MCF 10A (cell line): ENCODE results near the gene CRY1. TPM values are rescaled to one million over a fixed set of nuclear protein-coding genes. Genes with fewer than 3 reads are reported as not detected.
A peak's percentile ranks its signal among the peaks of the same experiment; 100 is the strongest.

Experiments
- BruUV-seq: library from RNA; stranded (reverse); fragments of 400-500 nt; replicated peaks from 2 replicates; lab custom pipeline; 2021; lab: Mats Ljungman, UMichigan
- CTCF ChIA-PET: fragments of 300-600 bp; sonication (Branson Sonifier 250); formaldehyde crosslinking; extraction: SDS; loops from one replicate; lab custom pipeline; 2021; ENCODE audit warnings: antibody characterized with exemption, inconsistent platforms; lab: Yijun Ruan, JAX
- POLR2A ChIA-PET: fragments of 300-600, 350-650 bp; sonication (Branson Sonifier 250); formaldehyde crosslinking; extraction: SDS; loops from one replicate; lab custom pipeline; 2020; ENCODE audit warnings: antibody characterized with exemption, inconsistent platforms; lab: Yijun Ruan, JAX
- DNase-seq: peaks from one replicate; pipeline ENCODE4 v3.0.0-alpha.2; 2018; ENCODE audit not compliant: unreplicated experiment
- H3K27ac Mint-ChIP-seq: one replicate; pipeline ENCODE4 v1.8.0; 2022; ENCODE audit warnings: mild to moderate bottlenecking, low read depth, mixed read lengths; ENCODE audit not compliant: unreplicated experiment
- H3K27me3 Mint-ChIP-seq: one replicate; pipeline ENCODE4 v1.8.0; 2022; ENCODE audit warnings: mixed read lengths; ENCODE audit not compliant: insufficient read depth, unreplicated experiment
- H3K36me3 Mint-ChIP-seq: one replicate; pipeline ENCODE4 v1.8.0; 2022; ENCODE audit warnings: mild to moderate bottlenecking, moderate library complexity, mixed read lengths; ENCODE audit not compliant: insufficient read depth, unreplicated experiment
- H3K4me1 Mint-ChIP-seq: one replicate; pipeline ENCODE4 v1.8.0; 2022; ENCODE audit warnings: mixed read lengths; ENCODE audit not compliant: insufficient read depth, unreplicated experiment
- H3K4me3 Mint-ChIP-seq: one replicate; pipeline ENCODE4 v1.8.0; 2022; ENCODE audit warnings: mild to moderate bottlenecking, moderate library complexity, mixed read lengths; ENCODE audit not compliant: unreplicated experiment
- H3K9me3 Mint-ChIP-seq: one replicate; pipeline ENCODE4 v1.8.0; 2022; ENCODE audit warnings: mixed read lengths; ENCODE audit not compliant: unreplicated experiment
- intact Hi-C: fragments of 100-400 bp; cut with micrococcal nuclease; formaldehyde crosslinking; loops from 2 replicates; pipeline ENCODE4 v1.14.1; 2022
- total RNA-seq: library from RNA; stranded (reverse); gene quantifications from 2 replicates; pipeline ENCODE4 v1.2.3, GENCODE V29; 2022
- TF ChIP-seq, protein P1 (sequence below): fragments of 200-600 bp; IDR thresholded peaks from one replicate; pipeline ENCODE4 v1.8.0; 2022; ENCODE audit warnings: antibody characterized with exemption, mild to moderate bottlenecking; ENCODE audit not compliant: unreplicated experiment

Gene CRY1
- total RNA-seq, 1 experiment from 2014 or later = 11.6 TPM

DNA sequence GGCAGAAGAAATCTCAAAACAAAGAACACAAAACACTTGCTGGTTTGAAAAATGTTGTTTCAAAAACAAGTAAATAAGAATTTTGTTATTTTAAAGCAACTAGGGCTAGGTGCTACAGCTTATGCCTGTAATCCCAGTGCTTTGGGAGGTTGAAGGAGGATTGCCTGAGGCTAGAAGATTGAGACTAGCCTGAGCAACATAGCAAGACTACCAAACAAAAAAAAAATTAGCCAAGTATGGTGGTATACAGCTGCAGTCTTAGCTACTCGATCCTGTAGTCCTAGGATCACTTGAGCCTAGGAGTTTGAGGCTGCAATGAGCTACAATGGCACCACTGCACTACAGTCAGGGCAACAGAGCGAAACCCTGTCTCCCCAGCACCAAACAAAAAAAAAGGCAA, 73.8 kb downstream of the CRY1 start:
- CTCF ChIA-PET = no interaction called here
- H3K27ac Mint-ChIP-seq = no peak overlapping the region
- no peaks in the 10 kb centered on the region for H3K4me1 Mint-ChIP-seq
- intact Hi-C loops = no loop called here
- H3K27me3 Mint-ChIP-seq = no peaks in the 10 kb centered on the region
- H3K36me3 Mint-ChIP-seq = peaks cover 6% of the 10 kb centered on the region
- no peaks in the 10 kb centered on the region for H3K9me3 Mint-ChIP-seq
- no TSS peak for BruUV-seq
- POLR2A ChIA-PET = interaction anchor here (0.9 kb wide), 1 partner anchor 13 kb away, joined by 3 read pairs; no protein-coding TSS in a partner anchor
- DNase-seq = no peak
- no peak overlapping the region for H3K4me3 Mint-ChIP-seq
- TF ChIP-seq, protein P1, sequence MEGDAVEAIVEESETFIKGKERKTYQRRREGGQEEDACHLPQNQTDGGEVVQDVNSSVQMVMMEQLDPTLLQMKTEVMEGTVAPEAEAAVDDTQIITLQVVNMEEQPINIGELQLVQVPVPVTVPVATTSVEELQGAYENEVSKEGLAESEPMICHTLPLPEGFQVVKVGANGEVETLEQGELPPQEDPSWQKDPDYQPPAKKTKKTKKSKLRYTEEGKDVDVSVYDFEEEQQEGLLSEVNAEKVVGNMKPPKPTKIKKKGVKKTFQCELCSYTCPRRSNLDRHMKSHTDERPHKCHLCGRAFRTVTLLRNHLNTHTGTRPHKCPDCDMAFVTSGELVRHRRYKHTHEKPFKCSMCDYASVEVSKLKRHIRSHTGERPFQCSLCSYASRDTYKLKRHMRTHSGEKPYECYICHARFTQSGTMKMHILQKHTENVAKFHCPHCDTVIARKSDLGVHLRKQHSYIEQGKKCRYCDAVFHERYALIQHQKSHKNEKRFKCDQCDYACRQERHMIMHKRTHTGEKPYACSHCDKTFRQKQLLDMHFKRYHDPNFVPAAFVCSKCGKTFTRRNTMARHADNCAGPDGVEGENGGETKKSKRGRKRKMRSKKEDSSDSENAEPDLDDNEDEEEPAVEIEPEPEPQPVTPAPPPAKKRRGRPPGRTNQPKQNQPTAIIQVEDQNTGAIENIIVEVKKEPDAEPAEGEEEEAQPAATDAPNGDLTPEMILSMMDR = no peak

DNA sequence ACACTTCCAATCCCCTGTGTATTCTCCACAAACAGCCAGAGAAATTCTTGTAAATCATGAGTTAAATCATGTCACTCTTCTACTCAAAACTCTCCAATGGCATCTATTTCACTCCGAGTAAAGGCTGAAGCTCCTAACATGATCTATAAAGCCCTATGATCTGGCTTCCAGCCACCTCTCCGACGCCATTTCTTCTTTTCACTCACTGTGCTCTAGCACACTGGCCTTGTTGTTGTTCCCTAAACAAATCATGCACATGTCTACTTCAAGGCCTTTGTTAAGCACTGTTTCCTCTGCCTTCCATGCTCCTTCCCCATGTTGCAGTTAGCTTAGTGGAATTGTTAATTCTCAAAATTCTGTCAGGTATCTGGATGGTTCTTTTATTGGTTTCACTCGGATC, 76.3 kb downstream of the CRY1 start:
- no peak for DNase-seq
- H3K4me3 Mint-ChIP-seq = no peak overlapping the region
- H3K27ac Mint-ChIP-seq = no peak overlapping the region
- no peaks in the 10 kb centered on the region for H3K4me1 Mint-ChIP-seq
- no peaks in the 10 kb centered on the region for H3K9me3 Mint-ChIP-seq
- CTCF ChIA-PET = interaction anchor here (0.6 kb wide), 1 partner anchor 1431 kb away, joined by 5 read pairs; no protein-coding TSS in a partner anchor
- H3K36me3 Mint-ChIP-seq = peaks cover 6% of the 10 kb centered on the region
- POLR2A ChIA-PET = interaction anchor here (0.8 kb wide), 1 partner anchor 8 kb away, joined by 3 read pairs; no protein-coding TSS in a partner anchor
- H3K27me3 Mint-ChIP-seq = no peaks in the 10 kb centered on the region
- TF ChIP-seq, protein P1 = no peak
- BruUV-seq = no TSS peak
- intact Hi-C loops = no loop called here

DNA sequence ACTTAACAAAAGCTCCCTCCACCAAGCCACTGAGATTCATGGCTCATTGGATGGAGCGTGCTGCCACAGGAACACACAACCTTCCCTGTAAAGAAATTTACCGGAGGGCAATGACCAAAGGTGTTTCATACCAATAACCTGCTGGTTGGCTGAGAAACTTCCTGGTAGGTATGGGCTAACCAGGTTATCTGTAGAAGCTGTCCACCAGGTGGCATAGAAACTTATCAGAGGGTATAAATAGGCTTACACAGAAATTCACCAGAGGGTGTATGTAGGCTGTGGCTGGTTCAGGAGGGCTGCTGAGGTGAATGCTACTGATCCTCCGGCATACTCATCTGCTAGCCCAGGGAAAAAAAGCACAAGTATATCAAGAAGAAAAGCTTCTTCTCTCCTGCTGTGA, 79.3 kb downstream of the CRY1 start:
- ChIA-PET POLR2A (interaction anchor here (1.2 kb wide), 1 partner anchor 27 kb away, joined by 4 read pairs; the partner anchor contains the start of gene MTERF2), CTCF (interaction anchor here (0.6 to 2.2 kb wide), 11 partner anchors 12 to 1529 kb away, joined by 3 to 11 read pairs (median 3); partner anchors contain the start of gene MTERF2)
- Mint-ChIP-seq H3K4me3 (no peak overlapping the region), H3K27ac (no peak overlapping the region), H3K27me3 (no peaks in the 10 kb centered on the region), H3K9me3 (no peaks in the 10 kb centered on the region), H3K36me3 (no peaks in the 10 kb centered on the region), H3K4me1 (no peaks in the 10 kb centered on the region)
- intact Hi-C loops = no loop called here
- TF ChIP-seq, protein P1 = peak; percentile 21
- peak; percentile 50 for DNase-seq
- no TSS peak for BruUV-seq

DNA sequence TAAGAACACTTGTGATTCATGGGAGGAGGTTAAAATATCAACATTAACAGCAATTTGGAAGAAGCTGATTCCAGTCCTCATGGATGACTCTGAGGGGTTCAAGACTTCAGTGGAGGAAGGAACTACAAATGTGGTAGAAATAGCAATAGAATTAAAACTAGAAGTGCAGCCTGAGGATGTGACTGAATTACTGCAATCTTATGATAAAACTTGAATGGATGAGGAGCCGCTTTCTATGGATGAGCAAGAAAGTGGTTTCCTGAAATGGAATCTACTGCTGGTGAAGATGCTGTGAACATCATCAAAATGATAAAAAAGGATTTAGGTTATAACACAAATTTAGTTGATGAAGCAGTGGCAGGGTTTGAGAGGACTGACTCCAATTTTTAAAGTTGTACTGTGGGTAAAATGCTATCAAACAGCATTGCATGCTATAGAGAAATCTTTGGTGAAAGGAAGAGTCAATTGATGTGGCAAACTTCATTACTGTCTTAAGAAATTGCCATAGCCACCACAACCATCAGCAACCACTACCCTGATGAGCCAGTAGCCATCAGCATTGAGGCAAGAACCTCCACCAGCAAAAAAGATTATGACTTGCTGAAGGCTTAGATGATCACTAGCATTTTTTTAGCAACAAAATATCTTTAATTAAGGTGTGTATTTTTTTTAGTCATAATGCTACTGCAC, 80.5 kb downstream of the CRY1 start:
- no peaks in the 10 kb centered on the region for H3K4me1 Mint-ChIP-seq
- H3K27me3 Mint-ChIP-seq = no peaks in the 10 kb centered on the region
- intact Hi-C loops = no loop called here
- CTCF ChIA-PET = interaction anchor here (0.6 to 2.2 kb wide), 6 partner anchors 8 to 424 kb away, joined by 3 to 11 read pairs (median 4); partner anchors contain the start of gene MTERF2
- no peak for DNase-seq
- no peaks in the 10 kb centered on the region for H3K9me3 Mint-ChIP-seq
- TF ChIP-seq, protein P1 = no peak
- POLR2A ChIA-PET = interaction anchor here (0.6 kb wide), 1 partner anchor 30 kb away, joined by 3 read pairs; no protein-coding TSS in a partner anchor
- no peak overlapping the region for H3K27ac Mint-ChIP-seq
- no TSS peak for BruUV-seq
- H3K36me3 Mint-ChIP-seq = no peaks in the 10 kb centered on the region
- H3K4me3 Mint-ChIP-seq = no peak overlapping the region
